Measurements from ENCODE around the gene CHCHD6.

The CHCHD6 gene

GRCh38 chr3:126659915-126660886 lies 43.8 kb upstream of the CHCHD6 start:
- peaks cover 9% of the 10 kb centered on the region; the same call in 1 of the 2 replicates for H3K9me3 ChIP-seq (ENCODE audit: insufficient read depth, low read length)
- H3K27ac ChIP-seq (ENCODE audit: low read depth, low read length): no peak overlapping the region
- H3K9me2 ChIP-seq (replicated peaks; ENCODE audit: insufficient read depth, low read length): no peaks in the 10 kb centered on the region
- no peak overlapping the region for H3K4me3 ChIP-seq (ENCODE audit: insufficient read depth, low read length, poor library complexity, severe bottlenecking)
- no peaks in the 10 kb centered on the region for H3K79me2 ChIP-seq (ENCODE audit: insufficient read depth, low read length)
- H3F3A ChIP-seq (ENCODE audit: insufficient read depth): no peaks in the 10 kb centered on the region
- no peak overlapping the region for H3K9ac ChIP-seq (ENCODE audit: low read length)
- TF ChIP-seq CTCF (IDR thresholded peaks at IDR 0.05; ENCODE audit: insufficient read depth, low read length, poor library complexity, severe bottlenecking) (no peak), EZH2phosphoT487 (conservative IDR thresholded peaks at IDR 0.05; ENCODE audit: low read length) (no peak)
- H3K36me3 ChIP-seq (ENCODE audit: low read length): no peaks in the 10 kb centered on the region
- no peaks in the 10 kb centered on the region for H4K20me1 ChIP-seq (ENCODE audit: low read depth, low read length)
- H2AFZ ChIP-seq (ENCODE audit: low read depth, low read length, severe bottlenecking): no peak overlapping the region
- no peak overlapping the region for H3K4me2 ChIP-seq (ENCODE audit: low read depth, low read length, poor library complexity, severe bottlenecking)
- no peaks in the 10 kb centered on the region for H3K27me3 ChIP-seq (ENCODE audit: low read length)

- Histone ChIP-seq H3K9me2 (replicated peaks; ENCODE audit: insufficient read depth, low read length) (no peaks in the 10 kb centered on the region), H3K27me3 (ENCODE audit: low read length) (no peaks in the 10 kb centered on the region), H3K4me2 (ENCODE audit: low read depth, low read length, poor library complexity, severe bottlenecking) (no peak overlapping the region), H3F3A (ENCODE audit: insufficient read depth) (no peaks in the 10 kb centered on the region), H3K27ac (ENCODE audit: low read depth, low read length) (no peak overlapping the region), H2AFZ (ENCODE audit: low read depth, low read length, severe bottlenecking) (no peak overlapping the region), H3K9me3 (ENCODE audit: insufficient read depth, low read length) (peaks cover 9% of the 10 kb centered on the region; the same call in 1 of the 2 replicates), H3K79me2 (ENCODE audit: insufficient read depth, low read length) (no peaks in the 10 kb centered on the region), H4K20me1 (ENCODE audit: low read depth, low read length) (no peaks in the 10 kb centered on the region), H3K9ac (ENCODE audit: low read length) (no peak overlapping the region), H3K36me3 (ENCODE audit: low read length) (no peaks in the 10 kb centered on the region), H3K4me3 (ENCODE audit: insufficient read depth, low read length, poor library complexity, severe bottlenecking) (no peak overlapping the region)
- TF ChIP-seq CTCF (IDR thresholded peaks at IDR 0.05; ENCODE audit: insufficient read depth, low read length, poor library complexity, severe bottlenecking): no peak
Observed at GRCh38 chr3:126661532-126662364, 42.3 kb upstream of the CHCHD6 start.

- no peaks in the 10 kb centered on the region for H3K27me3 ChIP-seq (ENCODE audit: low read length)
- H4K20me1 ChIP-seq (ENCODE audit: low read depth, low read length): no peaks in the 10 kb centered on the region
- no peaks in the 10 kb centered on the region for H3K79me2 ChIP-seq (ENCODE audit: insufficient read depth, low read length)
- H3K9ac ChIP-seq (ENCODE audit: low read length): no peak overlapping the region
- no peaks in the 10 kb centered on the region for H3K36me3 ChIP-seq (ENCODE audit: low read length)
- H3K4me2 ChIP-seq (ENCODE audit: low read depth, low read length, poor library complexity, severe bottlenecking): no peak overlapping the region
- no peak overlapping the region for H3K4me3 ChIP-seq (ENCODE audit: insufficient read depth, low read length, poor library complexity, severe bottlenecking)
- no peaks in the 10 kb centered on the region for H3K9me2 ChIP-seq (replicated peaks; ENCODE audit: insufficient read depth, low read length)
- no peak overlapping the region for H3K27ac ChIP-seq (ENCODE audit: low read depth, low read length)
- H3F3A ChIP-seq (ENCODE audit: insufficient read depth): no peaks in the 10 kb centered on the region
- H3K9me3 ChIP-seq (ENCODE audit: insufficient read depth, low read length): peaks cover 9% of the 10 kb centered on the region; the same call in 1 of the 2 replicates
- TF ChIP-seq CTCF (IDR thresholded peaks at IDR 0.05; ENCODE audit: insufficient read depth, low read length, poor library complexity, severe bottlenecking): no peak
- no peak for TF ChIP-seq EZH2phosphoT487 (conservative IDR thresholded peaks at IDR 0.05; ENCODE audit: low read length)
- H2AFZ ChIP-seq (ENCODE audit: low read depth, low read length, severe bottlenecking): no peak overlapping the region
Observed at GRCh38 chr3:126663257-126663656, 40.8 kb upstream of the CHCHD6 start.
